GM12878 (cell line): ENCODE results near the gene SYMPK. TPM values are rescaled to one million over a fixed set of nuclear protein-coding genes. Genes with fewer than 3 reads are reported as not detected.

Experiments
- BMI1 ChIP-seq: fragments of 450-650 bp; IDR thresholded peaks from 2 replicates; pipeline ENCODE4 v1.6.1; 2016; ENCODE audit warnings: mild to moderate bottlenecking, moderate library complexity, borderline replicate concordance
- CBFB ChIP-seq: IDR thresholded peaks from 2 replicates; pipeline ENCODE4 v1.6.1; 2016; ENCODE audit warnings: antibody characterized with exemption, low read depth
- CHD1 ChIP-seq: IDR thresholded peaks from 2 replicates; pipeline ENCODE4 v1.6.1; 2012; ENCODE audit warnings: low read depth, low read length, improper control_type of control experiment
- DPF2 ChIP-seq: fragments of 450-650 bp; IDR thresholded peaks from 2 replicates; pipeline ENCODE4 v1.6.1; 2017; ENCODE audit warnings: mild to moderate bottlenecking
- EGR1 ChIP-seq, 2 experiments: IDR thresholded peaks; 1 replicate in 1 of 2; 2 replicates in 1 of 2; pipeline ENCODE4 v1.6.1; 2011 to 2012; ENCODE audit warnings: low read depth in 2 of 2, low read length in 2 of 2, borderline replicate concordance in 1 of 2, mild to moderate bottlenecking in 1 of 2, moderate library complexity in 1 of 2
- EP300 ChIP-seq, 2 experiments: fragments of 150-350 bp in 1 of 2; IDR thresholded peaks; 2 replicates each; pipeline ENCODE4 v1.6.1; 2011 to 2012; ENCODE audit warnings: low read depth in 2 of 2, low read length in 2 of 2, borderline replicate concordance in 1 of 2, improper control_type of control experiment in 1 of 2, inconsistent platforms in 1 of 2; ENCODE audit not compliant: control insufficient read depth in 1 of 2
- GATAD2B ChIP-seq: fragments of 450-650 bp; conservative IDR thresholded peaks from 2 replicates; pipeline ENCODE4 v1.6.1; 2017; ENCODE audit warnings: low read depth, mild to moderate bottlenecking, moderate library complexity
- IKZF1 ChIP-seq: fragments of 450-650 bp; conservative IDR thresholded peaks from 2 replicates; pipeline ENCODE4 v1.6.1; 2017; ENCODE audit warnings: antibody characterized with exemption, mild to moderate bottlenecking
- NFIC ChIP-seq: IDR thresholded peaks from 2 replicates; pipeline ENCODE4 v1.6.1; 2012; ENCODE audit warnings: low read depth, mild to moderate bottlenecking, inconsistent platforms, low read length, moderate library complexity
- RUNX3 ChIP-seq: IDR thresholded peaks from 2 replicates; pipeline ENCODE4 v1.6.1; 2012; ENCODE audit warnings: low read length, inconsistent platforms
- SPI1 ChIP-seq: IDR thresholded peaks from 2 replicates; pipeline ENCODE4 v1.6.1; 2011; ENCODE audit warnings: low read depth, mild to moderate bottlenecking, low read length, moderate library complexity, borderline replicate concordance; ENCODE audit not compliant: insufficient read depth
- SUZ12 ChIP-seq: fragments of 200-600 bp; sonication (generic); IDR thresholded peaks from one replicate; pipeline ENCODE4 v1.6.1; 2018; ENCODE audit warnings: antibody characterized with exemption, mild to moderate bottlenecking; ENCODE audit not compliant: unreplicated experiment
- ZBTB4 ChIP-seq: fragments of 450-650 bp; formaldehyde crosslinking; IDR thresholded peaks from 2 replicates; pipeline ENCODE4 v1.4.0; 2022; ENCODE audit warnings: mild to moderate bottlenecking, moderate library complexity
- polyA plus RNA-seq, 11 experiments: library from polyadenylated mRNA; depleted of rRNA in 4 of 11; unstranded in 6 of 11; stranded (reverse) in 5 of 11; fragments of >200 nt; fragmentation: Nextera tagmentation in 4 of 11; fragmentation: Illumina TruSeq in 1 of 11; extraction: Ambion mirVana in 4 of 11; extraction: Trizol in 1 of 11; gene quantifications; 1 replicate in 1 of 11; 2 replicates in 10 of 11; pipeline versions ENCODE4 v1.2.1 to v1.2.3, GENCODE V29; 2011 to 2016; ENCODE audit warnings: inconsistent platforms in 2 of 11, missing spikeins in 2 of 11, low read depth in 1 of 11
- total RNA-seq, 4 experiments: library from RNA; depleted of rRNA in 3 of 4; stranded (reverse); fragments of >200 nt in 3 of 4; fragmentation: Illumina TruSeq in 1 of 4; extraction: Trizol in 1 of 4; gene quantifications; 2 replicates each; pipeline versions ENCODE4 v1.2.1 to v1.2.3, GENCODE V29; 2013 to 2021
- TF ChIP-seq, protein P1 (sequence below): IDR thresholded peaks from 2 replicates; pipeline ENCODE4 v1.6.1; 2011; ENCODE audit warnings: borderline replicate concordance, low read depth, mild to moderate bottlenecking, moderate library complexity, low read length; ENCODE audit not compliant: insufficient read depth, poor library complexity, severe bottlenecking
- TF ChIP-seq, protein P2 (sequence below): fragments of 450-650 bp; formaldehyde crosslinking; IDR thresholded peaks from 2 replicates; pipeline ENCODE4 v1.4.0; 2020; ENCODE audit warnings: mild to moderate bottlenecking, moderate library complexity
- TF ChIP-seq, protein P3 (sequence below): IDR thresholded peaks from 2 replicates; pipeline ENCODE4 v1.6.1; 2011; ENCODE audit warnings: low read depth, low read length, improper control_type of control experiment, borderline replicate concordance
- TF ChIP-seq, protein P4 (sequence below): IDR thresholded peaks from 2 replicates; pipeline ENCODE4 v1.6.1; 2012; ENCODE audit warnings: low read depth, low read length, improper control_type of control experiment

Gene SYMPK
- total and polyA plus RNA-seq, 10 of the 15 experiments (the other 5 are each of a cell fraction or from before 2014, with no cell fraction given), result 0.49 to 109 (median 42.5) TPM

DNA sequence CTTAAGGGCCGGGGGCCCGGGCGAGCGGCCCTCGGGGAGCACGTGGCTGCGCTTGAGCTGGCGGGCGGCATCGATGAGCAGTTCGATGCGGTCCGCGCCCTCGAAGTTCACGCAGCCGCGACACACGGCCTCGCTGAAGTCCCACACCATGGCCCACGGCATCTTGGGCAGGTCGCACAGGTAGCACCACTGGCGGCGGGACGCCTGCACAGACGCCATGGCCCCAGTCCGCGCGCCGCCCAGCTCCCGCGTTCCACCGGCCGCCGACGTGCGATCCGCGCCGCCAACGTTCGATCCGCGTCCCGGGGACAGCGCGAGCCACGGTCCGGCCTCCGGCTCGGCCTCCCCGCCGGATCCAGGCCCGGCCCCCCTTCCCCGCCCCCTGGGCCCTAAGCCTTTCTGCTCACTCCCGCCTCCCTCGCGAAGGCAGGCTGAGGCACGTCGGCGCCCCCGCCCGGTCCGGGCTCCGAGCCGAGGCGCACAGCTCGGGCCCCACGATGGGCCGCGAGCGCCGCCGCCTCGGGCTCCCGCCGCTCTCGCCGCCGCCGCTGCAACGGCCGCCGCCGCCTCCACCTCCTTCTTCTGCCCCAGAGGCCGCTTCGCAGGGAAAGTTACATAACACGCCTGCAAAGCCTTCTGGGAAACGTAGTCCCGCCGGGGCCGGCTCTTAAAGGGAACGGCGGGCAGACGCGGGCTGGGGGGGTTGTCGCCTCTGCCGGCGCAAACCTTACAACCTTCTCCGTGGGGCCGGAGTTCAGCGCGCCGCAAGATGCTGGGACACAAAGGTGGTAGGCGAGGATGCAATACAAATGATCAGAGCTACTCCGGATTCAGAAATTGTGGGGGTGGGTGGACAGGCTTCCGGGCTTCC is 22.8 kb upstream of the SYMPK start, which contains the start of gene IRF2BP1 (continued):
- no peak for TF ChIP-seq EGR1 (IDR thresholded peaks at IDR 0.05; ENCODE audit: borderline replicate concordance in 1 of 2, low read depth in 2 of 2, low read length in 2 of 2)
- TF ChIP-seq, protein P1, sequence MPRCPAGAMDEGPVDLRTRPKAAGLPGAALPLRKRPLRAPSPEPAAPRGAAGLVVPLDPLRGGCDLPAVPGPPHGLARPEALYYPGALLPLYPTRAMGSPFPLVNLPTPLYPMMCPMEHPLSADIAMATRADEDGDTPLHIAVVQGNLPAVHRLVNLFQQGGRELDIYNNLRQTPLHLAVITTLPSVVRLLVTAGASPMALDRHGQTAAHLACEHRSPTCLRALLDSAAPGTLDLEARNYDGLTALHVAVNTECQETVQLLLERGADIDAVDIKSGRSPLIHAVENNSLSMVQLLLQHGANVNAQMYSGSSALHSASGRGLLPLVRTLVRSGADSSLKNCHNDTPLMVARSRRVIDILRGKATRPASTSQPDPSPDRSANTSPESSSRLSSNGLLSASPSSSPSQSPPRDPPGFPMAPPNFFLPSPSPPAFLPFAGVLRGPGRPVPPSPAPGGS, result no peak
- TF ChIP-seq, protein P2, sequence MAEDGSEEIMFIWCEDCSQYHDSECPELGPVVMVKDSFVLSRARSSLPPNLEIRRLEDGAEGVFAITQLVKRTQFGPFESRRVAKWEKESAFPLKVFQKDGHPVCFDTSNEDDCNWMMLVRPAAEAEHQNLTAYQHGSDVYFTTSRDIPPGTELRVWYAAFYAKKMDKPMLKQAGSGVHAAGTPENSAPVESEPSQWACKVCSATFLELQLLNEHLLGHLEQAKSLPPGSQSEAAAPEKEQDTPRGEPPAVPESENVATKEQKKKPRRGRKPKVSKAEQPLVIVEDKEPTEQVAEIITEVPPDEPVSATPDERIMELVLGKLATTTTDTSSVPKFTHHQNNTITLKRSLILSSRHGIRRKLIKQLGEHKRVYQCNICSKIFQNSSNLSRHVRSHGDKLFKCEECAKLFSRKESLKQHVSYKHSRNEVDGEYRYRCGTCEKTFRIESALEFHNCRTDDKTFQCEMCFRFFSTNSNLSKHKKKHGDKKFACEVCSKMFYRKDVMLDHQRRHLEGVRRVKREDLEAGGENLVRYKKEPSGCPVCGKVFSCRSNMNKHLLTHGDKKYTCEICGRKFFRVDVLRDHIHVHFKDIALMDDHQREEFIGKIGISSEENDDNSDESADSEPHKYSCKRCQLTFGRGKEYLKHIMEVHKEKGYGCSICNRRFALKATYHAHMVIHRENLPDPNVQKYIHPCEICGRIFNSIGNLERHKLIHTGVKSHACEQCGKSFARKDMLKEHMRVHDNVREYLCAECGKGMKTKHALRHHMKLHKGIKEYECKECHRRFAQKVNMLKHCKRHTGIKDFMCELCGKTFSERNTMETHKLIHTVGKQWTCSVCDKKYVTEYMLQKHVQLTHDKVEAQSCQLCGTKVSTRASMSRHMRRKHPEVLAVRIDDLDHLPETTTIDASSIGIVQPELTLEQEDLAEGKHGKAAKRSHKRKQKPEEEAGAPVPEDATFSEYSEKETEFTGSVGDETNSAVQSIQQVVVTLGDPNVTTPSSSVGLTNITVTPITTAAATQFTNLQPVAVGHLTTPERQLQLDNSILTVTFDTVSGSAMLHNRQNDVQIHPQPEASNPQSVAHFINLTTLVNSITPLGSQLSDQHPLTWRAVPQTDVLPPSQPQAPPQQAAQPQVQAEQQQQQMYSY (CRISPR knock-in tag), result no peak
- TF ChIP-seq, protein P3, sequence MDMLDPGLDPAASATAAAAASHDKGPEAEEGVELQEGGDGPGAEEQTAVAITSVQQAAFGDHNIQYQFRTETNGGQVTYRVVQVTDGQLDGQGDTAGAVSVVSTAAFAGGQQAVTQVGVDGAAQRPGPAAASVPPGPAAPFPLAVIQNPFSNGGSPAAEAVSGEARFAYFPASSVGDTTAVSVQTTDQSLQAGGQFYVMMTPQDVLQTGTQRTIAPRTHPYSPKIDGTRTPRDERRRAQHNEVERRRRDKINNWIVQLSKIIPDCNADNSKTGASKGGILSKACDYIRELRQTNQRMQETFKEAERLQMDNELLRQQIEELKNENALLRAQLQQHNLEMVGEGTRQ, result no peak
- TF ChIP-seq SPI1, result no peak
- no peak; a peak in 1 of 4 replicates for TF ChIP-seq EP300 (IDR thresholded peaks at IDR 0.05; ENCODE audit: borderline replicate concordance in 1 of 2, control insufficient read depth in 1 of 2, low read depth in 2 of 2, low read length in 2 of 2)
- TF ChIP-seq GATAD2B, result 0 out of 2 replicates have a peak, but pooled peaks have one; percentile 45
- no peak for TF ChIP-seq NFIC
- TF ChIP-seq, protein P4, sequence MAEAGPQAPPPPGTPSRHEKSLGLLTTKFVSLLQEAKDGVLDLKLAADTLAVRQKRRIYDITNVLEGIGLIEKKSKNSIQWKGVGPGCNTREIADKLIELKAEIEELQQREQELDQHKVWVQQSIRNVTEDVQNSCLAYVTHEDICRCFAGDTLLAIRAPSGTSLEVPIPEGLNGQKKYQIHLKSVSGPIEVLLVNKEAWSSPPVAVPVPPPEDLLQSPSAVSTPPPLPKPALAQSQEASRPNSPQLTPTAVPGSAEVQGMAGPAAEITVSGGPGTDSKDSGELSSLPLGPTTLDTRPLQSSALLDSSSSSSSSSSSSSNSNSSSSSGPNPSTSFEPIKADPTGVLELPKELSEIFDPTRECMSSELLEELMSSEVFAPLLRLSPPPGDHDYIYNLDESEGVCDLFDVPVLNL, result no peak
- TF ChIP-seq ZBTB4 (CRISPR knock-in tag), result no peak
- no peak for TF ChIP-seq SUZ12
- TF ChIP-seq BMI1, result no peak
- no peak for TF ChIP-seq CHD1
- TF ChIP-seq CBFB, result peak; percentile 22; the same call in 1 of the 2 replicates
- no peak for TF ChIP-seq RUNX3
- peak; percentile 79 for TF ChIP-seq IKZF1
- peak; percentile 62 for TF ChIP-seq DPF2
